ENCODE results near the gene BRIP1. TPM values are rescaled to one million over a fixed set of nuclear protein-coding genes. Genes with fewer than 3 reads are reported as not detected.

Gene BRIP1
- total RNA-seq, 1 donor from 2014 or later, result 4.3 TPM

GRCh38 chr17:61646482-61646881 is 216.8 kb downstream of the BRIP1 start:
- H3K27me3 Mint-ChIP-seq (ENCODE audit: low read depth), result no peaks in the 10 kb centered on the region
- DNase-seq (ENCODE audit: low spot score), result no peak
- H3K4me1 Mint-ChIP-seq (ENCODE audit: low read depth), result peaks cover 15% of the 10 kb centered on the region
- H3K36me3 Mint-ChIP-seq (ENCODE audit: low read depth), result peaks cover 5% of the 10 kb centered on the region
- H3K27ac Mint-ChIP-seq (ENCODE audit: unreplicated experiment), result no peak overlapping the region
- no peak for TF ChIP-seq CTCF (IDR thresholded peaks at IDR 0.05)
- H3K9me3 Mint-ChIP-seq (ENCODE audit: low read depth), result peaks cover 18% of the 10 kb centered on the region
- no peak overlapping the region for H3K4me3 Mint-ChIP-seq (ENCODE audit: unreplicated experiment)

GRCh38 chr17:61645920-61646319 is 217.4 kb downstream of the BRIP1 start:
- no peak overlapping the region for H3K27ac Mint-ChIP-seq (ENCODE audit: unreplicated experiment)
- H3K27me3 Mint-ChIP-seq (ENCODE audit: low read depth), result no peaks in the 10 kb centered on the region
- H3K4me1 Mint-ChIP-seq (ENCODE audit: low read depth), result peaks cover 15% of the 10 kb centered on the region
- peaks cover 5% of the 10 kb centered on the region for H3K36me3 Mint-ChIP-seq (ENCODE audit: low read depth)
- H3K9me3 Mint-ChIP-seq (ENCODE audit: low read depth), result peaks cover 15% of the 10 kb centered on the region
- no peak overlapping the region for H3K4me3 Mint-ChIP-seq (ENCODE audit: unreplicated experiment)
- no peak for DNase-seq (ENCODE audit: low spot score)
- TF ChIP-seq CTCF (IDR thresholded peaks at IDR 0.05), result no peak

DNA sequence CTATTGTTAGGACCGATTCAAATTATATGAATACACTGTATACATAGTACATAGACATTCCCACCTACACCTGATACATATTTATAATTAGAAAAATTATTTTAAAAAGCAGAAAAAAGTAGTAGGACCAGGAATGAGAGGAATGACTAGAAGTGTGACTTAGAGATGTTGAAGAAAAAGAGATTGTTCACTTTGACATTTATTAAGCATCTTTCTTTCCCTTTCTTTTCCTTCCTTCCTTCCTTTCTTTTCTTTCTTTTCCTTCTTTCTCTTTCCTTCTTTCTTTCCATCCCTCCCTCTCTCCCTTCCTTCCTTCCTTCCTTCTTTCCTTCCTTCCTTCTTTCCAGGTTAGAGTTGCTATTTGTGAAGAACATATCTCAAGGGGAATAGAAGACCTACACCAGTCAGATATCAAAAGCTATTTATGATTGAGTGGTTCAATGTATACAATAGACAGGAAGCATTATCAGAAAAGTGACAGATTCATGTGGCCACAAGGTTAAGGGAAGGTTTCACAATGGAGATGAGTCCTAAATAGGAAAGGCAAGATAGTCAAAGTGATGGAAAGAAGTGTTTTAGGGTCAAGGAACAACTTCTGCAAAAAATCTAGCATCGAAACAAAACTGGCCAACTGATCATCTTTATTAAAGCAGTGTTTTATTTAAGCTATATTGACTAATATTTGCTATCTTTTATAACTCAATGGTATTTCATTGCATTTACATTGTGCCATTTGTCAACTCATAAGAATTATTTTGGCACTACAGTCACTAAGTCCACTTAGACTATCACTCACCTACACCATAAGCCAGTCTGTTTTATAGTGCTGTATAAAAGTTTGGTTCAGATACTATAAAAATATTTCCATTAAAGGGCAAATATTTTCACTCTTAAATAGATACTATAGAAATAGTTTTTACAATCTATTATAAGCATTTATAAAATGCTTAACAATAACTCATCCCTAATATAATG is 218.2 kb downstream of the BRIP1 start:
- H3K27ac Mint-ChIP-seq (ENCODE audit: unreplicated experiment), result no peak overlapping the region
- DNase-seq (ENCODE audit: low spot score), result no peak
- no peaks in the 10 kb centered on the region for H3K27me3 Mint-ChIP-seq (ENCODE audit: low read depth)
- no peak for TF ChIP-seq CTCF (IDR thresholded peaks at IDR 0.05)
- peaks cover 15% of the 10 kb centered on the region for H3K4me1 Mint-ChIP-seq (ENCODE audit: low read depth)
- H3K9me3 Mint-ChIP-seq (ENCODE audit: low read depth), result peaks cover 11% of the 10 kb centered on the region
- H3K36me3 Mint-ChIP-seq (ENCODE audit: low read depth), result peaks cover 1% of the 10 kb centered on the region
- H3K4me3 Mint-ChIP-seq (ENCODE audit: unreplicated experiment), result no peak overlapping the region

DNA sequence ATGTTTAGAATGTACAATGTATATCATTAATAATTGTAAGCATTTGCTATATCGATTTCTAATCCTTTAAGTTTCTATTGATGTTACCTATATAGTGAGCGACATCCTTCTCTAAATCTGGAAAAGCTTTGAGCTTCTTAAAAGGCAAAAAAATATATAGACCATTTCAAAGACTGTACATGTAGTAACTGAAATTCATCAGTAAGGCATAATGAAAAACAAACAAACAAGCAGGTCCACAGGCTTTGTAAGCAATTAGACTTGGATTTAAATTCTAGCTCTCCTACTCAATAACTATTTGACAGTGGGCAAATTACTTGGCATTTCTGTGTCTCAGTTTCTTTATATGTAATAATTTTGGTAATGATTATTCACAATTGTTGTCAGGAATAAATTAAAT is 220.6 kb downstream of the BRIP1 start:
- Mint-ChIP-seq H3K36me3 (ENCODE audit: low read depth) (no peaks in the 10 kb centered on the region), H3K4me3 (ENCODE audit: unreplicated experiment) (no peak overlapping the region), H3K27me3 (ENCODE audit: low read depth) (no peaks in the 10 kb centered on the region), H3K9me3 (ENCODE audit: low read depth) (peaks cover 10% of the 10 kb centered on the region), H3K4me1 (ENCODE audit: low read depth) (peaks cover 15% of the 10 kb centered on the region), H3K27ac (ENCODE audit: unreplicated experiment) (no peak overlapping the region)
- TF ChIP-seq CTCF (IDR thresholded peaks at IDR 0.05), result no peak
- DNase-seq (ENCODE audit: low spot score), result no peak

- Mint-ChIP-seq H3K36me3 (ENCODE audit: low read depth) (no peaks in the 10 kb centered on the region), H3K4me1 (ENCODE audit: low read depth) (peaks cover 9% of the 10 kb centered on the region), H3K27me3 (ENCODE audit: low read depth) (no peaks in the 10 kb centered on the region), H3K9me3 (ENCODE audit: low read depth) (peaks cover 10% of the 10 kb centered on the region), H3K4me3 (ENCODE audit: unreplicated experiment) (no peak overlapping the region), H3K27ac (ENCODE audit: unreplicated experiment) (no peak overlapping the region)
- no peak for TF ChIP-seq CTCF (IDR thresholded peaks at IDR 0.05)
- DNase-seq (ENCODE audit: low spot score), result no peak
These were observed 221.6 kb downstream of the BRIP1 start for GRCh38 chr17:61641715-61642114.
